H9 (cell line): Measurements from ENCODE around the gene FAP. TPM values are rescaled to one million over a fixed set of nuclear protein-coding genes. Genes with fewer than 3 reads are reported as not detected.

Experiments used
- DNase-seq: peaks from one replicate; pipeline ENCODE4 v3.0.0-alpha.2; 2017
- H2AFZ ChIP-seq: one replicate; pipeline ENCODE4 v1.6.1; 2013; ENCODE audit warnings: mild to moderate bottlenecking, low read length, control low read depth, moderate library complexity
- H2AK5ac ChIP-seq: 2 replicates; pipeline ENCODE4 v1.6.1; 2013; ENCODE audit warnings: low read length, control low read depth, mixed read lengths; ENCODE audit not compliant: insufficient read length
- H2BK120ac ChIP-seq: one replicate; pipeline ENCODE4 v1.6.1; 2013; ENCODE audit warnings: low read depth, mild to moderate bottlenecking, low read length, control low read depth, inconsistent platforms; ENCODE audit not compliant: poor library complexity, severe bottlenecking
- H2BK12ac ChIP-seq: 2 replicates; pipeline ENCODE4 v1.6.1; 2013; ENCODE audit warnings: low read length, control low read depth, mixed read lengths, low read depth; ENCODE audit not compliant: insufficient read length
- H2BK15ac ChIP-seq: 2 replicates; pipeline ENCODE4 v1.6.1; 2013; ENCODE audit warnings: low read depth, low read length, control low read depth
- H2BK20ac ChIP-seq: one replicate; pipeline ENCODE4 v1.6.1; 2013; ENCODE audit warnings: low read depth, mild to moderate bottlenecking, low read length, control low read depth, inconsistent platforms; ENCODE audit not compliant: poor library complexity, severe bottlenecking
- H2BK5ac ChIP-seq: 2 replicates; pipeline ENCODE4 v1.6.1; 2013; ENCODE audit warnings: low read length, control low read depth, mixed read lengths; ENCODE audit not compliant: insufficient read length
- H3K14ac ChIP-seq: 2 replicates; pipeline ENCODE4 v1.6.1; 2013; ENCODE audit warnings: low read length, control low read depth; ENCODE audit not compliant: insufficient read depth
- H3K18ac ChIP-seq: 2 replicates; pipeline ENCODE4 v1.6.1; 2013; ENCODE audit warnings: low read depth, mild to moderate bottlenecking, mixed read lengths, low read length, control low read depth; ENCODE audit not compliant: insufficient read length
- H3K23ac ChIP-seq: 2 replicates; pipeline ENCODE4 v1.6.1; 2013; ENCODE audit warnings: low read length, control low read depth, mixed read lengths, low read depth; ENCODE audit not compliant: insufficient read length
- H3K23me2 ChIP-seq: 2 replicates; pipeline ENCODE4 v1.6.1; 2013; ENCODE audit warnings: low read depth, mild to moderate bottlenecking, mixed read lengths, low read length, control low read depth; ENCODE audit not compliant: insufficient read length, poor library complexity, severe bottlenecking
- H3K27ac ChIP-seq: 2 replicates; pipeline ENCODE4 v1.5.1; 2013; ENCODE audit warnings: low read length, control low read depth, mixed read lengths, low read depth; ENCODE audit not compliant: insufficient read length
- H3K27me3 ChIP-seq: 2 replicates; pipeline ENCODE4 v1.6.1; 2013; ENCODE audit warnings: low read length, control low read depth, inconsistent platforms; ENCODE audit not compliant: insufficient read depth
- H3K4ac ChIP-seq: 2 replicates; pipeline ENCODE4 v1.6.1; 2013; ENCODE audit warnings: low read depth, mild to moderate bottlenecking, control low read depth, inconsistent platforms, low read length, moderate library complexity
- H3K4me1 ChIP-seq: 2 replicates; pipeline ENCODE4 v1.6.1; 2013; ENCODE audit warnings: low read length, control low read depth, inconsistent platforms; ENCODE audit not compliant: insufficient read depth
- H3K4me2 ChIP-seq: 2 replicates; pipeline ENCODE4 v1.6.1; 2013; ENCODE audit warnings: low read length, control low read depth, mixed read lengths; ENCODE audit not compliant: insufficient read length, insufficient read depth
- H3K56ac ChIP-seq: 2 replicates; pipeline ENCODE4 v1.6.1; 2013; ENCODE audit warnings: low read depth, mild to moderate bottlenecking, mixed read lengths, low read length, control low read depth; ENCODE audit not compliant: insufficient read length
- H3K79me1 ChIP-seq: 2 replicates; pipeline ENCODE4 v1.6.1; 2013; ENCODE audit warnings: low read depth, mild to moderate bottlenecking, moderate library complexity, low read length, control low read depth, inconsistent platforms; ENCODE audit not compliant: insufficient read depth, poor library complexity, severe bottlenecking
- H3K79me2 ChIP-seq: 2 replicates; pipeline ENCODE4 v1.6.1; 2013; ENCODE audit warnings: low read length, control low read depth, inconsistent platforms; ENCODE audit not compliant: insufficient read depth
- H3K9ac ChIP-seq: 2 replicates; pipeline ENCODE4 v1.6.1; 2013; ENCODE audit warnings: low read length, control low read depth, mixed read lengths; ENCODE audit not compliant: insufficient read length; ENCODE audit errors: extremely low read depth
- H3K9me3 ChIP-seq: one replicate; pipeline ENCODE4 v1.6.1; 2013; ENCODE audit warnings: low read depth, low read length, inconsistent platforms; ENCODE audit not compliant: control insufficient read depth
- H3T11ph ChIP-seq: one replicate; pipeline ENCODE4 v1.6.1; 2013; ENCODE audit warnings: mild to moderate bottlenecking, low read length, control low read depth, inconsistent platforms
- H4K20me1 ChIP-seq: one replicate; pipeline ENCODE4 v1.6.1; 2013; ENCODE audit not compliant: control insufficient read depth, insufficient read length, insufficient read depth
- H4K5ac ChIP-seq: 2 replicates; pipeline ENCODE4 v1.6.1; 2013; ENCODE audit warnings: low read depth, mild to moderate bottlenecking, mixed read lengths, low read length, control low read depth; ENCODE audit not compliant: insufficient read length
- H4K8ac ChIP-seq: replicated peaks from 2 replicates; pipeline ENCODE4 v1.6.1; 2013; ENCODE audit warnings: low read length, control low read depth, mixed read lengths, low read depth; ENCODE audit not compliant: insufficient read length
- H4K91ac ChIP-seq: 2 replicates; pipeline ENCODE4 v1.6.1; 2013; ENCODE audit warnings: low read depth, mild to moderate bottlenecking, moderate library complexity, mixed read lengths, low read length, control low read depth; ENCODE audit not compliant: insufficient read length
- H3K27ac Mint-ChIP-seq, 3 experiments: 2 replicates in 2 of 3; 3 replicates in 1 of 3; pipeline ENCODE4 v1.8.0; 2020 to 2021; ENCODE audit warnings: mixed read lengths in 3 of 3, mild to moderate bottlenecking in 1 of 3, moderate library complexity in 1 of 3
- H3K27me3 Mint-ChIP-seq: 2 replicates; pipeline ENCODE4 v1.8.0; 2021; ENCODE audit warnings: low read depth, mild to moderate bottlenecking, moderate library complexity, mixed read lengths
- H3K36me3 Mint-ChIP-seq, 3 experiments: 2 replicates in 2 of 3; 3 replicates in 1 of 3; pipeline ENCODE4 v1.8.0; 2020 to 2021; ENCODE audit warnings: low read depth in 3 of 3, mixed read lengths in 3 of 3; ENCODE audit not compliant: insufficient read depth in 1 of 3
- H3K4me1 Mint-ChIP-seq, 2 experiments: 2 replicates each; pipeline ENCODE4 v1.8.0; 2020; ENCODE audit warnings: mixed read lengths in 2 of 2
- H3K4me3 Mint-ChIP-seq, 2 experiments: 2 replicates in 1 of 2; 3 replicates in 1 of 2; pipeline ENCODE4 v1.8.0; 2020 to 2021; ENCODE audit warnings: mild to moderate bottlenecking in 2 of 2, mixed read lengths in 2 of 2, moderate library complexity in 1 of 2
- H3K9me3 Mint-ChIP-seq, 2 experiments: 2 replicates in 1 of 2; 3 replicates in 1 of 2; pipeline ENCODE4 v1.8.0; 2020; ENCODE audit warnings: mild to moderate bottlenecking in 2 of 2, mixed read lengths in 2 of 2, moderate library complexity in 1 of 2
- CTCF ChIP-seq: fragments of 200-600 bp; sonication (generic); conservative IDR thresholded peaks from 3 replicates; pipeline ENCODE4 v1.8.0; 2021; ENCODE audit warnings: antibody characterized with exemption, mild to moderate bottlenecking
- WGBS: extraction: QIAGEN DNeasy Blood & Tissue Kit; methylation state at CpG from one replicate; pipeline ENCODE4 v1.1.7; 2013; ENCODE audit warnings: missing lambda C conversion rate, low lambda C conversion rate, mixed read lengths; ENCODE audit not compliant: insufficient read length; ENCODE audit errors: extremely low coverage; 5-methylcytosine and 5-hydroxymethylcytosine counted together
- total RNA-seq: library from RNA; stranded (reverse); gene quantifications from 2 replicates; pipeline ENCODE4 v1.2.1, GENCODE V29; 2021

The FAP gene
- total RNA-seq, 1 experiment from 2014 or later: not detected

- no peaks in the 10 kb centered on the region for H3K79me2 ChIP-seq
- no peak overlapping the region for H3K27ac ChIP-seq
- H2AK5ac ChIP-seq: no peak overlapping the region
- H3K4me2 ChIP-seq: no peak overlapping the region
- no peaks in the 10 kb centered on the region for H3K9me3 ChIP-seq
- H3K14ac ChIP-seq: no peak overlapping the region
- H3K23me2 ChIP-seq: no peaks in the 10 kb centered on the region
- H3K27ac Mint-ChIP-seq: no peak overlapping the region
- H3K4ac ChIP-seq: no peak overlapping the region
- H3K27me3 Mint-ChIP-seq: no peaks in the 10 kb centered on the region
- DNase-seq: peak; percentile 31
- no peak overlapping the region for H2AFZ ChIP-seq
- H3K4me1 ChIP-seq: no peaks in the 10 kb centered on the region
- H3K4me3 Mint-ChIP-seq: no peak overlapping the region
- 100% methylated on average over 2 of the region's 4 CpGs for WGBS
- H4K20me1 ChIP-seq: no peaks in the 10 kb centered on the region
- no peak overlapping the region for H2BK120ac ChIP-seq
- no peak overlapping the region for H4K91ac ChIP-seq
- H2BK20ac ChIP-seq: no peak overlapping the region
- no peaks in the 10 kb centered on the region for H3K79me1 ChIP-seq
- no peak overlapping the region for H3K18ac ChIP-seq
- H3K36me3 Mint-ChIP-seq: no peaks in the 10 kb centered on the region
- H3K27me3 ChIP-seq: no peaks in the 10 kb centered on the region
- H3K4me1 Mint-ChIP-seq: peaks cover 2 to 3% of the 10 kb centered on the region in 2 experiments; a peak in 2 of 4 replicates
- no peaks in the 10 kb centered on the region for H3K9me3 Mint-ChIP-seq
- H2BK15ac ChIP-seq: no peak overlapping the region
- H2BK12ac ChIP-seq: no peak overlapping the region
- no peak overlapping the region for H2BK5ac ChIP-seq
- no peak overlapping the region for H4K8ac ChIP-seq
- H3K56ac ChIP-seq: no peak overlapping the region
- H3K9ac ChIP-seq: no peak overlapping the region
- no peak overlapping the region for H4K5ac ChIP-seq
- TF ChIP-seq CTCF: no peak
- no peak overlapping the region for H3T11ph ChIP-seq
- no peak overlapping the region for H3K23ac ChIP-seq
These were observed 65.9 kb downstream of the FAP start for GRCh38 chr2:162177301-162177700.
